Uterus (tissue), 2 donors: ENCODE data around the gene DPP6.

Experiments
- POLR2A ChIP-seq, 2 donors: fragments of 450-650 bp; IDR thresholded peaks; one replicate each; pipeline ENCODE4 v1.6.1; 2016; ENCODE audit warnings: antibody characterized with exemption in 2 of 2, mild to moderate bottlenecking in 1 of 2, moderate library complexity in 1 of 2
- TF ChIP-seq, protein P1 (sequence below), 4 experiments: fragments of 200-600 bp in 2 of 4; fragments of 450-650 bp in 2 of 4; sonication (generic) in 2 of 4; IDR thresholded peaks; one replicate each; pipeline ENCODE4 v1.5.1; 2016 to 2019; ENCODE audit warnings: antibody characterized with exemption in 4 of 4, mild to moderate bottlenecking in 2 of 4, moderate library complexity in 1 of 4

- TF ChIP-seq POLR2A (IDR thresholded peaks at IDR 0.05) = no peak
- TF ChIP-seq, protein P1, sequence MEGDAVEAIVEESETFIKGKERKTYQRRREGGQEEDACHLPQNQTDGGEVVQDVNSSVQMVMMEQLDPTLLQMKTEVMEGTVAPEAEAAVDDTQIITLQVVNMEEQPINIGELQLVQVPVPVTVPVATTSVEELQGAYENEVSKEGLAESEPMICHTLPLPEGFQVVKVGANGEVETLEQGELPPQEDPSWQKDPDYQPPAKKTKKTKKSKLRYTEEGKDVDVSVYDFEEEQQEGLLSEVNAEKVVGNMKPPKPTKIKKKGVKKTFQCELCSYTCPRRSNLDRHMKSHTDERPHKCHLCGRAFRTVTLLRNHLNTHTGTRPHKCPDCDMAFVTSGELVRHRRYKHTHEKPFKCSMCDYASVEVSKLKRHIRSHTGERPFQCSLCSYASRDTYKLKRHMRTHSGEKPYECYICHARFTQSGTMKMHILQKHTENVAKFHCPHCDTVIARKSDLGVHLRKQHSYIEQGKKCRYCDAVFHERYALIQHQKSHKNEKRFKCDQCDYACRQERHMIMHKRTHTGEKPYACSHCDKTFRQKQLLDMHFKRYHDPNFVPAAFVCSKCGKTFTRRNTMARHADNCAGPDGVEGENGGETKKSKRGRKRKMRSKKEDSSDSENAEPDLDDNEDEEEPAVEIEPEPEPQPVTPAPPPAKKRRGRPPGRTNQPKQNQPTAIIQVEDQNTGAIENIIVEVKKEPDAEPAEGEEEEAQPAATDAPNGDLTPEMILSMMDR (IDR thresholded peaks at IDR 0.05) = no peak
Measured at GRCh38 chr7:154188330-154188729, 136.1 kb downstream of the DPP6 start.
